Measurements from ENCODE around the gene ELL2. TPM values are rescaled to one million over a fixed set of nuclear protein-coding genes. Genes with fewer than 3 reads are reported as not detected.

ELL2 gene
- total and polyA plus RNA-seq, 2 donors (not counting 1 experiment from before 2014, with no cell fraction given), result 68.5 to 121 TPM

- Histone ChIP-seq H3K4me1 (ENCODE audit: control insufficient read depth, extremely low read depth, insufficient read depth, low read length) (peaks cover 5% of the 10 kb centered on the region), H3K36me3 (ENCODE audit: control insufficient read depth, insufficient read depth, low read length) (no peaks in the 10 kb centered on the region), H2AFZ (ENCODE audit: low read length) (no peak overlapping the region), H3K9ac (ENCODE audit: insufficient read depth, low read length) (no peak overlapping the region), H3K27me3 (ENCODE audit: control insufficient read depth, insufficient read depth, low read length) (no peaks in the 10 kb centered on the region), H3K79me2 (ENCODE audit: control insufficient read depth, insufficient read depth, low read length) (peaks cover 70% of the 10 kb centered on the region), H3K9me3 (ENCODE audit: control insufficient read depth, insufficient read depth, low read depth, low read length) (no peaks in the 10 kb centered on the region), H3K27ac (ENCODE audit: insufficient read depth, low read length) (no peak overlapping the region), H4K20me1 (ENCODE audit: control insufficient read depth, extremely low read depth, insufficient read depth, low read length) (no peaks in the 10 kb centered on the region), H3K4me3 (replicated peaks in 1 of 4; ENCODE audit: control extremely low read depth in 1 of 4, insufficient read depth in 1 of 4, low read depth in 3 of 4, low read length in 4 of 4) (no peak overlapping the region), H3K4me2 (ENCODE audit: extremely low read depth, insufficient read depth, low read length) (no peak overlapping the region)
- no peak for DNase-seq (ENCODE audit: low read depth in 2 of 2)
- TF ChIP-seq EZH2 (IDR thresholded peaks at IDR 0.05; ENCODE audit: low read length, missing control alignments), result no peak
- TF ChIP-seq, protein P1, sequence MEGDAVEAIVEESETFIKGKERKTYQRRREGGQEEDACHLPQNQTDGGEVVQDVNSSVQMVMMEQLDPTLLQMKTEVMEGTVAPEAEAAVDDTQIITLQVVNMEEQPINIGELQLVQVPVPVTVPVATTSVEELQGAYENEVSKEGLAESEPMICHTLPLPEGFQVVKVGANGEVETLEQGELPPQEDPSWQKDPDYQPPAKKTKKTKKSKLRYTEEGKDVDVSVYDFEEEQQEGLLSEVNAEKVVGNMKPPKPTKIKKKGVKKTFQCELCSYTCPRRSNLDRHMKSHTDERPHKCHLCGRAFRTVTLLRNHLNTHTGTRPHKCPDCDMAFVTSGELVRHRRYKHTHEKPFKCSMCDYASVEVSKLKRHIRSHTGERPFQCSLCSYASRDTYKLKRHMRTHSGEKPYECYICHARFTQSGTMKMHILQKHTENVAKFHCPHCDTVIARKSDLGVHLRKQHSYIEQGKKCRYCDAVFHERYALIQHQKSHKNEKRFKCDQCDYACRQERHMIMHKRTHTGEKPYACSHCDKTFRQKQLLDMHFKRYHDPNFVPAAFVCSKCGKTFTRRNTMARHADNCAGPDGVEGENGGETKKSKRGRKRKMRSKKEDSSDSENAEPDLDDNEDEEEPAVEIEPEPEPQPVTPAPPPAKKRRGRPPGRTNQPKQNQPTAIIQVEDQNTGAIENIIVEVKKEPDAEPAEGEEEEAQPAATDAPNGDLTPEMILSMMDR (conservative IDR thresholded peaks at IDR 0.05 in 1 of 2, IDR thresholded peaks at IDR 0.05 in 1 of 2; ENCODE audit: low read depth in 1 of 2, low read length in 2 of 2), result no peak
Measured at GRCh38 chr5:95925939-95926338, 35.7 kb downstream of the ELL2 start.

DNA sequence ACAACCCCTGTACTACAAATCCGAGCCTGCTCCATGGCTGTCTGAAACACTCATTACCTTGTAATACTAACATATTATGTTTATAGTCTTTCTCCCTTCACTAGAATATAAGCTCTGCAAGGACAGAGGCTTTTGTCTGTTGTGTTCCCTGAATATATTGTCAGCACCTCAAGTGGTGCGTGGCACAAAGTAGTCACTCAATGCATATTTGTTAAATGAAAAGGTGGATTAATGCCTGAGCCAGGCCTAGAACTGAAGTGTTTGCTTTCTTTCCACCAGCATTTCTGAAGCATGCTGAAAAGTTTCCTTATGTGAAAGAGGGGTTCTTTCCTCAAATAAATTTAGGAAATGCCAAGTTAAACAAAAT lies 36.3 kb downstream of the ELL2 start:
- Histone ChIP-seq H3K4me1 (ENCODE audit: control insufficient read depth, extremely low read depth, insufficient read depth, low read length) (peaks cover 5% of the 10 kb centered on the region), H3K27me3 (ENCODE audit: control insufficient read depth, insufficient read depth, low read length) (no peaks in the 10 kb centered on the region), H3K9ac (ENCODE audit: insufficient read depth, low read length) (no peak overlapping the region), H3K79me2 (ENCODE audit: control insufficient read depth, insufficient read depth, low read length) (peaks cover 72% of the 10 kb centered on the region), H3K4me2 (ENCODE audit: extremely low read depth, insufficient read depth, low read length) (no peak overlapping the region), H3K27ac (ENCODE audit: insufficient read depth, low read length) (no peak overlapping the region), H4K20me1 (ENCODE audit: control insufficient read depth, extremely low read depth, insufficient read depth, low read length) (no peaks in the 10 kb centered on the region), H3K36me3 (ENCODE audit: control insufficient read depth, insufficient read depth, low read length) (no peaks in the 10 kb centered on the region), H3K9me3 (ENCODE audit: control insufficient read depth, insufficient read depth, low read depth, low read length) (no peaks in the 10 kb centered on the region), H2AFZ (ENCODE audit: low read length) (no peak overlapping the region), H3K4me3 (replicated peaks in 1 of 4; ENCODE audit: control extremely low read depth in 1 of 4, insufficient read depth in 1 of 4, low read depth in 3 of 4, low read length in 4 of 4) (no peak overlapping the region)
- no peak for TF ChIP-seq EZH2 (IDR thresholded peaks at IDR 0.05; ENCODE audit: low read length, missing control alignments)
- TF ChIP-seq, protein P1 (conservative IDR thresholded peaks at IDR 0.05 in 1 of 2, IDR thresholded peaks at IDR 0.05 in 1 of 2; ENCODE audit: low read depth in 1 of 2, low read length in 2 of 2), result no peak
- no peak for DNase-seq (ENCODE audit: low read depth in 2 of 2)

GRCh38 chr5:95924720-95925377 lies 36.8 kb downstream of the ELL2 start:
- H3K4me3 ChIP-seq (replicated peaks in 1 of 4; ENCODE audit: control extremely low read depth in 1 of 4, insufficient read depth in 1 of 4, low read depth in 3 of 4, low read length in 4 of 4), result no peak overlapping the region
- peaks cover 5% of the 10 kb centered on the region for H3K4me1 ChIP-seq (ENCODE audit: control insufficient read depth, extremely low read depth, insufficient read depth, low read length)
- TF ChIP-seq, protein P1 (conservative IDR thresholded peaks at IDR 0.05 in 1 of 2, IDR thresholded peaks at IDR 0.05 in 1 of 2; ENCODE audit: low read depth in 1 of 2, low read length in 2 of 2), result no peak
- no peak for TF ChIP-seq EZH2 (IDR thresholded peaks at IDR 0.05; ENCODE audit: low read length, missing control alignments)
- peak in 1 of 2 donors; percentile 87 for DNase-seq (ENCODE audit: low read depth in 2 of 2)
- no peak overlapping the region for H2AFZ ChIP-seq (ENCODE audit: low read length)
- no peaks in the 10 kb centered on the region for H3K36me3 ChIP-seq (ENCODE audit: control insufficient read depth, insufficient read depth, low read length)
- H3K27me3 ChIP-seq (ENCODE audit: control insufficient read depth, insufficient read depth, low read length), result no peaks in the 10 kb centered on the region
- H3K9me3 ChIP-seq (ENCODE audit: control insufficient read depth, insufficient read depth, low read depth, low read length), result no peaks in the 10 kb centered on the region
- peaks cover 71% of the 10 kb centered on the region for H3K79me2 ChIP-seq (ENCODE audit: control insufficient read depth, insufficient read depth, low read length)
- H3K9ac ChIP-seq (ENCODE audit: insufficient read depth, low read length), result no peak overlapping the region
- no peak overlapping the region for H3K27ac ChIP-seq (ENCODE audit: insufficient read depth, low read length)
- no peak overlapping the region for H3K4me2 ChIP-seq (ENCODE audit: extremely low read depth, insufficient read depth, low read length)
- H4K20me1 ChIP-seq (ENCODE audit: control insufficient read depth, extremely low read depth, insufficient read depth, low read length), result no peaks in the 10 kb centered on the region

All from fibroblast of lung (primary cell).